Trophoblast cell (in vitro differentiated cells and primary cell): ENCODE measurements around the gene ZNF274.

Experiments used
- DNase-seq, 2 donors: peaks; one replicate each; pipeline ENCODE4 v3.0.0-alpha.2; 2016
- H2AFZ ChIP-seq: 2 replicates; pipeline ENCODE4 v1.6.1; 2013; ENCODE audit warnings: low read length, moderate library complexity, mild to moderate bottlenecking; ENCODE audit not compliant: insufficient read depth, poor library complexity
- H2AK5ac ChIP-seq: 2 replicates; pipeline ENCODE4 v1.6.1; 2013; ENCODE audit warnings: mild to moderate bottlenecking, low read length
- H2BK120ac ChIP-seq: 2 replicates; pipeline ENCODE4 v1.6.1; 2013; ENCODE audit warnings: low read length, mild to moderate bottlenecking, moderate library complexity; ENCODE audit not compliant: insufficient read depth, poor library complexity
- H2BK12ac ChIP-seq: 2 replicates; pipeline ENCODE4 v1.6.1; 2013; ENCODE audit warnings: mild to moderate bottlenecking, low read length, moderate library complexity
- H2BK5ac ChIP-seq: 2 replicates; pipeline ENCODE4 v1.6.1; 2013; ENCODE audit warnings: low read length, low read depth, moderate library complexity, mild to moderate bottlenecking; ENCODE audit not compliant: poor library complexity
- H3K14ac ChIP-seq: 2 replicates; pipeline ENCODE4 v1.6.1; 2013; ENCODE audit warnings: mild to moderate bottlenecking, low read length
- H3K18ac ChIP-seq: 2 replicates; pipeline ENCODE4 v1.6.1; 2013; ENCODE audit warnings: mild to moderate bottlenecking, low read length
- H3K23ac ChIP-seq: 2 replicates; pipeline ENCODE4 v1.6.1; 2013; ENCODE audit warnings: low read length
- H3K27ac ChIP-seq: 2 replicates; pipeline ENCODE4 v1.5.1; 2013; ENCODE audit warnings: low read depth, mild to moderate bottlenecking, inconsistent platforms, low read length, moderate library complexity
- H3K27me3 ChIP-seq: 2 replicates; pipeline ENCODE4 v1.6.1; 2013; ENCODE audit warnings: inconsistent platforms, mild to moderate bottlenecking, low read length, moderate library complexity; ENCODE audit not compliant: insufficient read depth
- H3K36me3 ChIP-seq, 2 experiments: 1 replicate in 1 of 2; 2 replicates in 1 of 2; pipeline ENCODE4 v1.6.1; 2013; ENCODE audit warnings: low read length in 2 of 2, mild to moderate bottlenecking in 2 of 2, moderate library complexity in 1 of 2; ENCODE audit not compliant: insufficient read depth in 2 of 2, control insufficient read depth in 1 of 2
- H3K4ac ChIP-seq: 2 replicates; pipeline ENCODE4 v1.6.1; 2013; ENCODE audit warnings: low read depth, mild to moderate bottlenecking, low read length, moderate library complexity
- H3K4me1 ChIP-seq, 2 experiments: 1 replicate in 1 of 2; 2 replicates in 1 of 2; pipeline ENCODE4 v1.6.1; 2013; ENCODE audit warnings: low read length in 2 of 2, mild to moderate bottlenecking in 2 of 2, moderate library complexity in 1 of 2; ENCODE audit not compliant: insufficient read depth in 2 of 2, control insufficient read depth in 1 of 2
- H3K4me2 ChIP-seq: 2 replicates; pipeline ENCODE4 v1.6.1; 2013; ENCODE audit warnings: inconsistent platforms, mild to moderate bottlenecking, low read length, moderate library complexity
- H3K4me3 ChIP-seq: 2 replicates; pipeline ENCODE4 v1.5.1; 2013; ENCODE audit warnings: mild to moderate bottlenecking, low read depth, low read length, inconsistent platforms
- H3K79me1 ChIP-seq: one replicate; pipeline ENCODE4 v1.6.1; 2013; ENCODE audit warnings: low read length
- H3K79me2 ChIP-seq: 2 replicates; pipeline ENCODE4 v1.6.1; 2013; ENCODE audit warnings: low read length, mild to moderate bottlenecking; ENCODE audit not compliant: control insufficient read depth, insufficient read depth, poor library complexity
- H3K9ac ChIP-seq: 2 replicates; pipeline ENCODE4 v1.6.1; 2013; ENCODE audit warnings: mild to moderate bottlenecking, low read length
- H3K9me3 ChIP-seq: 2 replicates; pipeline ENCODE4 v1.6.1; 2013; ENCODE audit warnings: low read depth, mild to moderate bottlenecking, control low read depth, inconsistent platforms, low read length; ENCODE audit not compliant: insufficient read depth
- H4K12ac ChIP-seq: 2 replicates; pipeline ENCODE4 v1.6.1; 2013; ENCODE audit warnings: low read depth, mild to moderate bottlenecking, low read length, moderate library complexity
- H4K8ac ChIP-seq: 2 replicates; pipeline ENCODE4 v1.6.1; 2013; ENCODE audit warnings: low read depth, mild to moderate bottlenecking, low read length, moderate library complexity
- H4K91ac ChIP-seq: one replicate; pipeline ENCODE4 v1.6.1; 2013; ENCODE audit warnings: low read depth, mild to moderate bottlenecking, low read length, moderate library complexity
- WGBS: extraction: QIAGEN DNeasy Blood & Tissue Kit; methylation state at CpG from one replicate; pipeline ENCODE4 v1.1.7; 2013; ENCODE audit warnings: missing lambda C conversion rate; ENCODE audit not compliant: insufficient read length, insufficient coverage; ENCODE audit errors: extremely low coverage; 5-methylcytosine and 5-hydroxymethylcytosine counted together

The ZNF274 gene

DNA sequence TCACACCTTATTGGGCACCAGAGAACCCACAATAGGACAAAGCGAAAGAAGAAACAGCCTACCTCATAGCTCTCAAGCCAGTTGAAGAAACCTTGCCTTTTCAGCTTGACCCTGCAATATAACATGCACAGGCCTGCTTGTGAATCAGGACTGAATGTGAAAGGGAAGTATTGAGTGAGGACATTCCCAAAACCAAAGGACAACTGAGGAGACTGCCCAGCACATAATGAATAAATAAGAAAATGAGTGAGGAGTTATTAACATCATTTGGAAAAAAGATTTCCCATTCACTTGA is 30.2 kb downstream of the ZNF274 start:
- Histone ChIP-seq H3K36me3 (peaks cover 39 to 57% of the 10 kb centered on the region in 2 experiments), H3K18ac (no peak overlapping the region), H2BK120ac (no peak overlapping the region), H2AK5ac (no peak overlapping the region), H3K23ac (no peak overlapping the region), H4K12ac (no peak overlapping the region), H3K4me1 (no peaks in the 10 kb centered on the region), H3K4ac (no peak overlapping the region), H3K9ac (no peak overlapping the region), H3K79me1 (no peaks in the 10 kb centered on the region), H4K8ac (no peak overlapping the region), H4K91ac (no peak overlapping the region), H3K14ac (no peak overlapping the region), H2BK12ac (no peak overlapping the region), H3K79me2 (no peaks in the 10 kb centered on the region), H3K27ac (no peak overlapping the region), H3K9me3 (peaks cover 58% of the 10 kb centered on the region), H3K4me2 (no peak overlapping the region), H2BK5ac (no peak overlapping the region), H2AFZ (no peak overlapping the region), H3K27me3 (no peaks in the 10 kb centered on the region), H3K4me3 (no peak overlapping the region)
- no CpG with 5 or more reads among the region's 1 CpG for WGBS
- DNase-seq: no peak

DNA sequence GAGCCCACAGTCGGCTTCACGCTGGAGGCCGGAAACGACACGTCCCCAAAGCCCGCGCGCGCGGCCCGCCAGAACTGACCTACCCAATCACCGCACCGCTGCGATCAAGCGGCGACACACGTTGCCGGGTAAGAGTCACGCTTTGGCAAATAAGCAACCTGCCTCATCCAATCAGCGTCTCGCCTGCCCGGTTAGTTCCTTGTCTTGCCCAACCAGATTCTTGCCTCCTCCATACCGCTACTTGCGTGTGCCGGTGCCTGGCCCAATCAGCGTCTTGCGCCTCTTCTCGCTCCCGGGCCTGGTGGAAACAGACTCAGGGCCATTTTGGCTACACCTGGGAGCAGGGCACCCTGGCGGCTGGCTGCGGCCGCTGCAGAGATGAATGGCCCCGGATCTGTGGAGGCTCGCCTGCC is 34.2 kb downstream of the ZNF274 start:
- Histone ChIP-seq H3K27ac (no peak overlapping the region), H3K36me3 (peaks cover 7 to 19% of the 10 kb centered on the region in 2 experiments), H3K4ac (no peak overlapping the region), H2BK5ac (no peak overlapping the region), H2AK5ac (no peak overlapping the region), H3K14ac (no peak overlapping the region), H2BK12ac (no peak overlapping the region), H3K18ac (no peak overlapping the region), H4K8ac (no peak overlapping the region), H3K4me2 (no peak overlapping the region), H4K12ac (no peak overlapping the region), H3K9me3 (peaks cover 32% of the 10 kb centered on the region), H4K91ac (no peak overlapping the region), H3K79me1 (no peaks in the 10 kb centered on the region), H3K27me3 (no peaks in the 10 kb centered on the region), H3K4me1 (no peaks in the 10 kb centered on the region), H2BK120ac (no peak overlapping the region), H3K23ac (no peak overlapping the region), H3K9ac (no peak overlapping the region), H2AFZ (no peak overlapping the region), H3K79me2 (no peaks in the 10 kb centered on the region), H3K4me3 (no peak overlapping the region)
- no peak for DNase-seq
- WGBS: no CpG with 5 or more reads among the region's 34 CpGs

DNA sequence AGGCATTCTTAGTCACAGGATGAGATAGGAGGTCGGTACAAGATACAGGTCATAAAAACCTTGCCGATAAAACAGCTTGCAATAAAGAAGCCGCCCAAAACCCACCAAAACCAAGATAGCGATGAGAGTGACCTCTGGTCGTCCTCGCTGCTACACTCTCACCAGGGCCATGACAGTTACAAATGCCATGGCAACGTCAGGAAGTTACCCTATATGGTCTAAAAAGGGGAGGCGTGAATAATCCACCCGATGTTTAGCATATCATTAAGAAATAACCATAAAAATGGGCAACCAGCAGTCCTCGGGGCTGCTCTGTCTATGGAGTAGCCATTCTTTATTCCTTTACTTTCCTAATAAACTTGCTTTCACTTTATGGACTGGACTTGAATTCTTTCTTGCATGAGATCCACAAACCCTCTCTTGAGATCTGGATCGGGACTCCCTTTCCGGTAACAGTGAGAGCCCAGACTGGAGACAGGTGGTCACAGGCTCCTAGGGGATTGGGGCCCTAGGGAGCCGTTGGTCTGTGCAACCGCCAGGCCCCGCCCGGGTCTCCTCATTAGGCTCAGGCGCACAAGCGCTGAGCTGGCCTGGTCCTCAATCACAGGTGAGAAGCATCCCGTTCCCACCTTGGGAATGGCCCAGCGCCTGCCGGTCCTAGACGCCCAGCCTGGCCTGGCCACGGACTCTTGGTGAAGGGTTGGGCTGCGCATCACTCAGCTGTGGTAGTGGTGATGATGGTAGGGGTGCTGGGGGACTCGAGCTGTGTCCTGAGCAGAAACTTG is 34.9 kb downstream of the ZNF274 start:
- Histone ChIP-seq H3K79me1 (no peaks in the 10 kb centered on the region), H2AK5ac (no peak overlapping the region), H3K4me3 (no peak overlapping the region), H2BK120ac (no peak overlapping the region), H3K18ac (no peak overlapping the region), H3K4me1 (no peaks in the 10 kb centered on the region), H3K27ac (no peak overlapping the region), H2BK12ac (no peak overlapping the region), H4K8ac (no peak overlapping the region), H2BK5ac (no peak overlapping the region), H3K4ac (no peak overlapping the region), H3K79me2 (no peaks in the 10 kb centered on the region), H3K27me3 (no peaks in the 10 kb centered on the region), H3K14ac (no peak overlapping the region), H3K36me3 (peaks cover 2 to 12% of the 10 kb centered on the region in 2 experiments), H3K4me2 (no peak overlapping the region), H2AFZ (no peak overlapping the region), H3K9me3 (peaks cover 28% of the 10 kb centered on the region), H3K9ac (no peak overlapping the region), H3K23ac (no peak overlapping the region), H4K91ac (no peak overlapping the region), H4K12ac (no peak overlapping the region)
- no CpG with 5 or more reads among the region's 25 CpGs for WGBS
- DNase-seq: no peak

DNA sequence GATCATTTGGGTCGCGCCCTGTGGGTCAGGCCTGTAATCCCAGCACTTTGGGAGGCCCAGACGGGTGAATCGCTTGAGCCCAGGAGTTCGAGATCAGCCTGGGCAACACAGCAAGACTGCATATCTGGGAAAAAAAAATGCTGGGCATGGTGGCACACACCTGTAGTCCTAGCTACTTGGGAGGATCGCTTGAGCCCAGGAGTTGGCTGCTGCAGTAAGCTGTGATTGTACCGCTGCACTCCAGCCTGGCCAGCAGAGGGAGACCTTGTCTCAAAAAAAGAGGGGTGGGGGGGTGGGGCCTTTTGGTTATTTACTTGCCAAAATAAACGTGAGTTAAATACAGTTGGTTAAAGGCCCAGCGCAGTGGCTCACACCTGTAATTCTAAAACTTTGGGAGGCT is 36.0 kb downstream of the ZNF274 start:
- DNase-seq: peak in 1 of 2 donors; percentile 8

More for the DNA sequence above, 36.0 kb downstream of the ZNF274 start:
- Histone ChIP-seq H4K12ac (no peak overlapping the region), H3K18ac (no peak overlapping the region), H3K9ac (no peak overlapping the region), H3K4me2 (no peak overlapping the region), H2BK5ac (no peak overlapping the region), H3K23ac (no peak overlapping the region), H3K4me3 (no peak overlapping the region), H3K36me3 (peaks cover 0 to 4% of the 10 kb centered on the region in 2 experiments), H4K91ac (no peak overlapping the region), H4K8ac (no peak overlapping the region), H3K4ac (no peak overlapping the region), H3K79me1 (no peaks in the 10 kb centered on the region), H3K4me1 (no peaks in the 10 kb centered on the region), H3K14ac (no peak overlapping the region), H3K9me3 (peaks cover 21% of the 10 kb centered on the region), H2BK120ac (no peak overlapping the region), H3K79me2 (no peaks in the 10 kb centered on the region), H3K27ac (no peak overlapping the region), H2BK12ac (no peak overlapping the region), H2AK5ac (no peak overlapping the region), H3K27me3 (no peaks in the 10 kb centered on the region), H2AFZ (no peak overlapping the region)
- WGBS: no CpG with 5 or more reads among the region's 9 CpGs
